Upper lobe of left lung (tissue), 4 donors: Measurements from ENCODE around the gene TF.

Experiments used
- CTCF ChIP-seq, 6 experiments: fragments of 450-650 bp in 4 of 6; fragments of 200-600 bp in 2 of 6; sonication (generic) in 2 of 6; IDR thresholded peaks; one replicate each; pipeline ENCODE4 v1.5.1; 2016 to 2019; ENCODE audit warnings: antibody characterized with exemption in 6 of 6
- EP300 ChIP-seq, 4 donors: sonication (generic); formaldehyde crosslinking; IDR thresholded peaks; one replicate each; pipeline ENCODE4 v1.5.1; 2017; ENCODE audit warnings: antibody characterized with exemption in 4 of 4, control low read depth in 2 of 4
- POLR2A ChIP-seq, 4 donors: fragments of 450-650 bp; IDR thresholded peaks; one replicate each; pipeline ENCODE4 v1.5.1; 2016 to 2017; ENCODE audit warnings: antibody characterized with exemption in 4 of 4, mild to moderate bottlenecking in 2 of 4

- TF ChIP-seq CTCF (IDR thresholded peaks at IDR 0.05) (no peak), EP300 (IDR thresholded peaks at IDR 0.05) (no peak), POLR2A (IDR thresholded peaks at IDR 0.05) (no peak)
Measured at GRCh38 chr3:133733226-133733625, 13.0 kb upstream of the TF start.
